HepG2 (cell line): ENCODE results near the gene C14orf93. TPM values are rescaled to one million over a fixed set of nuclear protein-coding genes. Genes with fewer than 3 reads are reported as not detected.
A peak's percentile ranks its signal among the peaks of the same experiment; 100 is the strongest.

Source experiments
- FOXK1 ChIP-seq: sonication (generic); formaldehyde crosslinking; IDR thresholded peaks from 2 replicates; pipeline ENCODE4 v1.4.0; 2020; ENCODE audit warnings: low read depth, missing genetic modification reagents, borderline replicate concordance
- NFE2L2 ChIP-seq: fragments of 150-350 bp; IDR thresholded peaks from 2 replicates; pipeline ENCODE4 v1.6.1; 2014; ENCODE audit warnings: low read length
- ZNF136 ChIP-seq: sonication (generic); formaldehyde crosslinking; IDR thresholded peaks from 2 replicates; pipeline ENCODE4 v1.8.1; 2022; ENCODE audit warnings: low read depth, mild to moderate bottlenecking, moderate library complexity, missing genetic modification reagents
- ZSCAN25 ChIP-seq: sonication (generic); formaldehyde crosslinking; IDR thresholded peaks from 2 replicates; pipeline ENCODE4 v1.8.0; 2022; ENCODE audit warnings: mild to moderate bottlenecking, missing genetic modification reagents
- polyA plus RNA-seq, 8 experiments: library from polyadenylated mRNA; depleted of rRNA in 3 of 8; stranded (reverse) in 7 of 8; unstranded in 1 of 8; fragments of >200 nt; fragmentation: Illumina TruSeq in 4 of 8; extraction: Trizol in 4 of 8; gene quantifications; 2 replicates each; pipeline versions ENCODE4 v1.2.1 to v1.2.3, GENCODE V29; 2011 to 2016; ENCODE audit warnings: low read depth in 4 of 8, missing spikeins in 1 of 8, mixed read lengths in 1 of 8; ENCODE audit not compliant: insufficient read depth in 1 of 8
- total RNA-seq, 5 experiments: library from RNA; depleted of rRNA; stranded (reverse); fragments of >200 nt; fragmentation: Illumina TruSeq; extraction: Trizol; gene quantifications; 2 replicates each; pipeline ENCODE4 v1.2.3, GENCODE V29; 2016; ENCODE audit warnings: low read depth in 1 of 5
- TF ChIP-seq, protein P1 (sequence below): sonication (generic); formaldehyde crosslinking; IDR thresholded peaks from one replicate; pipeline ENCODE4 v1.5.1; 2020; ENCODE audit warnings: mild to moderate bottlenecking, missing genetic modification reagents; ENCODE audit errors: not compliant biosample characterization
- TF ChIP-seq, protein P2 (sequence below): sonication (generic); formaldehyde crosslinking; IDR thresholded peaks from 2 replicates; pipeline ENCODE4 v1.4.0; 2020; ENCODE audit warnings: mild to moderate bottlenecking, missing genetic modification reagents
- TF ChIP-seq, protein P3 (sequence below): sonication (generic); formaldehyde crosslinking; IDR thresholded peaks from 2 replicates; pipeline ENCODE4 v1.5.1; 2020; ENCODE audit warnings: missing genetic modification reagents, mild to moderate bottlenecking, borderline replicate concordance
- TF ChIP-seq, protein P4 (sequence below): sonication (generic); formaldehyde crosslinking; IDR thresholded peaks from 2 replicates; pipeline ENCODE4 v1.4.0; 2020; ENCODE audit warnings: missing genetic modification reagents
- TF ChIP-seq, protein P5 (sequence below): sonication (generic); formaldehyde crosslinking; IDR thresholded peaks from 2 replicates; pipeline ENCODE4 v1.5.0; 2020; ENCODE audit warnings: missing genetic modification reagents

C14orf93 gene
- total and polyA plus RNA-seq, 2 of the 13 experiments (the other 11 are each of a cell fraction or from before 2014, with no cell fraction given): 11.4 to 22.5 TPM

DNA sequence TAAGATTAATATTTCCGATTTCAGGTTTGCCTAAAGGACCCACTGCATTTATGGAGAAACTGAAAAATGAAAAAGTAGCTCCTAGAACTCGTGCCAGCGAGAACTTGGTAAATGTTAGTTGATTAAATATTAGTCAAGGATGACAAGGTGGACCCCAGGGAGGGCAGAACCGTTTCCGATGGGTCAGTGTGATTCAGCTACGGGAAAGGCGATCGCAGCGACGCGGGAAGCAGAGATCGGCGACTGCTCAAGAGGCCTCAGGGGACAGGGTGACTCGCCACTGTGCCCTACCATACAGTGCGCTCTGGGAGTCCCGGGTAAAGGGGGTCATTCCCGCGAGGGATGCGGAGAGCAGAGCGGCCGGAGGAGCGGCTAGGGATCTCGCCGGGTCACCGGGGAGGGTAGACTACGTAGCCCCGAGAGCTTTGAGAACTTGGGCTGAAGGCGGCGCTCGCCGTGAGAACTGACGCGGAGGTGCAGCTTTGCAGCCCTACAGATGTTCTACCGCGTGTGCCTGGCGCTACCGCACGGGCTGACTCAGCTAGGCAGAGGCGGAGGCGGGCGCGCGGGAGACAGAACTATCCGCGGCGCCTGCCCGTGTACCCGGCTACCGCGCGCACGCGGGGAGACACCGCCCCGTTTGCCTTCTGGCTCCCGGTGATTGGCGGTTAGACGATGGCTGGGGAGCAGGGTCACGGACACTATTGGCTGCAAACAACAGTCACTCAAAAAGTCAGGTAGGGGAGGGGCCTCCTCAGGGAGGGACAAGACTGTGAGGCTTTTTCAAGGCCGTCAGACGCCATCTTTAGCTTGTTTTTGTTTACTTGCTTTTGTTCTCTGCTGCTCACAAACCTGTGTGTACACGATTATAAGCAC is 3.2 kb downstream of the C14orf93 start (continued):
- TF ChIP-seq, protein P1, sequence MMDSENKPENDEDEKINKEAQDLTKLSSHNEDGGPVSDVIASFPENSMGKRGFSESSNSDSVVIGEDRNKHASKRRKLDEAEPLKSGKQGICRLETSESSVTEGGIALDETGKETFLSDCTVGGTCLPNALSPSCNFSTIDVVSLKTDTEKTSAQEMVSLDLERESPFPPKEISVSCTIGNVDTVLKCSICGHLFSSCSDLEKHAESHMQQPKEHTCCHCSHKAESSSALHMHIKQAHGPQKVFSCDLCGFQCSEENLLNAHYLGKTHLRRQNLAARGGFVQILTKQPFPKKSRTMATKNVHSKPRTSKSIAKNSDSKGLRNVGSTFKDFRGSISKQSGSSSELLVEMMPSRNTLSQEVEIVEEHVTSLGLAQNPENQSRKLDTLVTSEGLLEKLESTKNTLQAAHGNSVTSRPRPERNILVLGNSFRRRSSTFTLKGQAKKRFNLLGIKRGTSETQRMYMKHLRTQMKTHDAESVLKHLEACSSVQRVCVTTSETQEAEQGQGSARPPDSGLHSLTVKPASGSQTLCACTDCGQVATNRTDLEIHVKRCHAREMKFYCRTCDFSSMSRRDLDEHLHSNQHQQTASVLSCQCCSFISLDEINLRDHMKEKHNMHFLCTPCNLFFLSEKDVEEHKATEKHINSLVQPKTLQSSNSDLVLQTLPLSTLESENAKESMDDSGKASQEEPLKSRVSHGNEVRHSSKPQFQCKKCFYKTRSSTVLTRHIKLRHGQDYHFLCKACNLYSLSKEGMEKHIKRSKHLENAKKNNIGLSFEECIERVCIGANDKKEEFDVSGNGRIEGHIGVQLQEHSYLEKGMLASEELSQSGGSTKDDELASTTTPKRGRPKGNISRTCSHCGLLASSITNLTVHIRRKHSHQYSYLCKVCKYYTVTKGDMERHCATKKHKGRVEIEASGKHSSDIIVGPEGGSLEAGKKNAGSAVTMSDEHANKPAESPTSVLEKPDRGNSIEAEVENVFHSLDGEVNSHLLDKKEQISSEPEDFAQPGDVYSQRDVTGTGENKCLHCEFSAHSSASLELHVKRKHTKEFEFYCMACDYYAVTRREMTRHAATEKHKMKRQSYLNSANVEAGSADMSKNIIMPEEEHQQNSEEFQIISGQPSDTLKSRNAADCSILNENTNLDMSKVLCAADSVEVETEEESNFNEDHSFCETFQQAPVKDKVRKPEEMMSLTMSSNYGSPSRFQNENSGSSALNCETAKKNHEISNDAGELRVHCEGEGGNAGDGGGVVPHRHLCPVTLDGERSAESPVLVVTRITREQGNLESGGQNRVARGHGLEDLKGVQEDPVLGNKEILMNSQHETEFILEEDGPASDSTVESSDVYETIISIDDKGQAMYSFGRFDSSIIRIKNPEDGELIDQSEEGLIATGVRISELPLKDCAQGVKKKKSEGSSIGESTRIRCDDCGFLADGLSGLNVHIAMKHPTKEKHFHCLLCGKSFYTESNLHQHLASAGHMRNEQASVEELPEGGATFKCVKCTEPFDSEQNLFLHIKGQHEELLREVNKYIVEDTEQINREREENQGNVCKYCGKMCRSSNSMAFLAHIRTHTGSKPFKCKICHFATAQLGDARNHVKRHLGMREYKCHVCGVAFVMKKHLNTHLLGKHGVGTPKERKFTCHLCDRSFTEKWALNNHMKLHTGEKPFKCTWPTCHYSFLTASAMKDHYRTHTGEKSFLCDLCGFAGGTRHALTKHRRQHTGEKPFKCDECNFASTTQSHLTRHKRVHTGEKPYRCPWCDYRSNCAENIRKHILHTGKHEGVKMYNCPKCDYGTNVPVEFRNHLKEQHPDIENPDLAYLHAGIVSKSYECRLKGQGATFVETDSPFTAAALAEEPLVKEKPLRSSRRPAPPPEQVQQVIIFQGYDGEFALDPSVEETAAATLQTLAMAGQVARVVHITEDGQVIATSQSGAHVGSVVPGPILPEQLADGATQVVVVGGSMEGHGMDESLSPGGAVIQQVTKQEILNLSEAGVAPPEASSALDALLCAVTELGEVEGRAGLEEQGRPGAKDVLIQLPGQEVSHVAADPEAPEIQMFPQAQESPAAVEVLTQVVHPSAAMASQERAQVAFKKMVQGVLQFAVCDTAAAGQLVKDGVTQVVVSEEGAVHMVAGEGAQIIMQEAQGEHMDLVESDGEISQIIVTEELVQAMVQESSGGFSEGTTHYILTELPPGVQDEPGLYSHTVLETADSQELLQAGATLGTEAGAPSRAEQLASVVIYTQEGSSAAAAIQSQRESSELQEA (CRISPR knock-in tag): peak; percentile 100
- TF ChIP-seq ZNF136 (CRISPR knock-in tag) (peak; percentile 100), NFE2L2 (peak; percentile 12; the same call in 1 of the 2 replicates), ZSCAN25 (CRISPR knock-in tag) (peak; percentile 95), FOXK1 (peak; percentile 94)
- TF ChIP-seq, protein P2, sequence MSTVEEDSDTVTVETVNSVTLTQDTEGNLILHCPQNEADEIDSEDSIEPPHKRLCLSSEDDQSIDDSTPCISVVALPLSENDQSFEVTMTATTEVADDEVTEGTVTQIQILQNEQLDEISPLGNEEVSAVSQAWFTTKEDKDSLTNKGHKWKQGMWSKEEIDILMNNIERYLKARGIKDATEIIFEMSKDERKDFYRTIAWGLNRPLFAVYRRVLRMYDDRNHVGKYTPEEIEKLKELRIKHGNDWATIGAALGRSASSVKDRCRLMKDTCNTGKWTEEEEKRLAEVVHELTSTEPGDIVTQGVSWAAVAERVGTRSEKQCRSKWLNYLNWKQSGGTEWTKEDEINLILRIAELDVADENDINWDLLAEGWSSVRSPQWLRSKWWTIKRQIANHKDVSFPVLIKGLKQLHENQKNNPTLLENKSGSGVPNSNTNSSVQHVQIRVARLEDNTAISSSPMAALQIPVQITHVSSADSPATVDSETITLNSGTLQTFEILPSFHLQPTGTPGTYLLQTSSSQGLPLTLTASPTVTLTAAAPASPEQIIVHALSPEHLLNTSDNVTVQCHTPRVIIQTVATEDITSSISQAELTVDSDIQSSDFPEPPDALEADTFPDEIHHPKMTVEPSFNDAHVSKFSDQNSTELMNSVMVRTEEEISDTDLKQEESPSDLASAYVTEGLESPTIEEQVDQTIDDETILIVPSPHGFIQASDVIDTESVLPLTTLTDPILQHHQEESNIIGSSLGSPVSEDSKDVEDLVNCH (CRISPR knock-in tag): 0 out of 2 replicates have a peak, but pooled peaks have one; percentile 67
- TF ChIP-seq, protein P3, sequence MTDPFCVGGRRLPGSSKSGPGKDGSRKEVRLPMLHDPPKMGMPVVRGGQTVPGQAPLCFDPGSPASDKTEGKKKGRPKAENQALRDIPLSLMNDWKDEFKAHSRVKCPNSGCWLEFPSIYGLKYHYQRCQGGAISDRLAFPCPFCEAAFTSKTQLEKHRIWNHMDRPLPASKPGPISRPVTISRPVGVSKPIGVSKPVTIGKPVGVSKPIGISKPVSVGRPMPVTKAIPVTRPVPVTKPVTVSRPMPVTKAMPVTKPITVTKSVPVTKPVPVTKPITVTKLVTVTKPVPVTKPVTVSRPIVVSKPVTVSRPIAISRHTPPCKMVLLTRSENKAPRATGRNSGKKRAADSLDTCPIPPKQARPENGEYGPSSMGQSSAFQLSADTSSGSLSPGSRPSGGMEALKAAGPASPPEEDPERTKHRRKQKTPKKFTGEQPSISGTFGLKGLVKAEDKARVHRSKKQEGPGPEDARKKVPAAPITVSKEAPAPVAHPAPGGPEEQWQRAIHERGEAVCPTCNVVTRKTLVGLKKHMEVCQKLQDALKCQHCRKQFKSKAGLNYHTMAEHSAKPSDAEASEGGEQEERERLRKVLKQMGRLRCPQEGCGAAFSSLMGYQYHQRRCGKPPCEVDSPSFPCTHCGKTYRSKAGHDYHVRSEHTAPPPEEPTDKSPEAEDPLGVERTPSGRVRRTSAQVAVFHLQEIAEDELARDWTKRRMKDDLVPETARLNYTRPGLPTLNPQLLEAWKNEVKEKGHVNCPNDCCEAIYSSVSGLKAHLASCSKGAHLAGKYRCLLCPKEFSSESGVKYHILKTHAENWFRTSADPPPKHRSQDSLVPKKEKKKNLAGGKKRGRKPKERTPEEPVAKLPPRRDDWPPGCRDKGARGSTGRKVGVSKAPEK (CRISPR knock-in tag): peak; percentile 82
- TF ChIP-seq, protein P4, sequence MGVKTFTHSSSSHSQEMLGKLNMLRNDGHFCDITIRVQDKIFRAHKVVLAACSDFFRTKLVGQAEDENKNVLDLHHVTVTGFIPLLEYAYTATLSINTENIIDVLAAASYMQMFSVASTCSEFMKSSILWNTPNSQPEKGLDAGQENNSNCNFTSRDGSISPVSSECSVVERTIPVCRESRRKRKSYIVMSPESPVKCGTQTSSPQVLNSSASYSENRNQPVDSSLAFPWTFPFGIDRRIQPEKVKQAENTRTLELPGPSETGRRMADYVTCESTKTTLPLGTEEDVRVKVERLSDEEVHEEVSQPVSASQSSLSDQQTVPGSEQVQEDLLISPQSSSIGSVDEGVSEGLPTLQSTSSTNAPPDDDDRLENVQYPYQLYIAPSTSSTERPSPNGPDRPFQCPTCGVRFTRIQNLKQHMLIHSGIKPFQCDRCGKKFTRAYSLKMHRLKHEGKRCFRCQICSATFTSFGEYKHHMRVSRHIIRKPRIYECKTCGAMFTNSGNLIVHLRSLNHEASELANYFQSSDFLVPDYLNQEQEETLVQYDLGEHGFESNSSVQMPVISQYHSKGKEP: peak; percentile 94
- TF ChIP-seq, protein P5, sequence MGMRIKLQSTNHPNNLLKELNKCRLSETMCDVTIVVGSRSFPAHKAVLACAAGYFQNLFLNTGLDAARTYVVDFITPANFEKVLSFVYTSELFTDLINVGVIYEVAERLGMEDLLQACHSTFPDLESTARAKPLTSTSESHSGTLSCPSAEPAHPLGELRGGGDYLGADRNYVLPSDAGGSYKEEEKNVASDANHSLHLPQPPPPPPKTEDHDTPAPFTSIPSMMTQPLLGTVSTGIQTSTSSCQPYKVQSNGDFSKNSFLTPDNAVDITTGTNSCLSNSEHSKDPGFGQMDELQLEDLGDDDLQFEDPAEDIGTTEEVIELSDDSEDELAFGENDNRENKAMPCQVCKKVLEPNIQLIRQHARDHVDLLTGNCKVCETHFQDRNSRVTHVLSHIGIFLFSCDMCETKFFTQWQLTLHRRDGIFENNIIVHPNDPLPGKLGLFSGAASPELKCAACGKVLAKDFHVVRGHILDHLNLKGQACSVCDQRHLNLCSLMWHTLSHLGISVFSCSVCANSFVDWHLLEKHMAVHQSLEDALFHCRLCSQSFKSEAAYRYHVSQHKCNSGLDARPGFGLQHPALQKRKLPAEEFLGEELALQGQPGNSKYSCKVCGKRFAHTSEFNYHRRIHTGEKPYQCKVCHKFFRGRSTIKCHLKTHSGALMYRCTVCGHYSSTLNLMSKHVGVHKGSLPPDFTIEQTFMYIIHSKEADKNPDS (CRISPR knock-in tag): peak; percentile 50; the same call in 1 of the 2 replicates
